HepG2 (cell line): Measurements from ENCODE around the gene GPT2. TPM values are rescaled to one million over a fixed set of nuclear protein-coding genes. Genes with fewer than 3 reads are reported as not detected.

ENCODE experiments used
- ATF4 ChIP-seq, 2 experiments: fragments of 450-650 bp in 1 of 2; sonication (generic) in 1 of 2; formaldehyde crosslinking; IDR thresholded peaks; 2 replicates each; pipeline versions ENCODE4 v1.5.0 to v1.8.0; 2020 to 2022; ENCODE audit warnings: mild to moderate bottlenecking in 1 of 2, missing genetic modification reagents in 1 of 2
- ATF7-NPFF ChIP-seq: sonication (generic); formaldehyde crosslinking; IDR thresholded peaks from 2 replicates; pipeline ENCODE4 v1.8.1; 2023; ENCODE audit warnings: mild to moderate bottlenecking, low read depth, missing genetic modification reagents, moderate library complexity
- ELF3 ChIP-seq: IDR thresholded peaks from 2 replicates; pipeline ENCODE4 v1.6.1; 2016; ENCODE audit warnings: missing genetic modification reagents, missing compliant biosample characterization
- FOXP1 ChIP-seq, 2 experiments: fragments of 450-650 bp in 1 of 2; IDR thresholded peaks; 2 replicates each; pipeline ENCODE4 v1.6.1; 2017 to 2018; ENCODE audit warnings: antibody characterized with exemption in 1 of 2
- GATAD2A ChIP-seq: IDR thresholded peaks from 2 replicates; pipeline ENCODE4 v1.6.1; 2016
- HNF4A ChIP-seq: sonication (generic); formaldehyde crosslinking; IDR thresholded peaks from 2 replicates; pipeline ENCODE4 v1.4.0; 2020; ENCODE audit warnings: missing genetic modification reagents
- MTA1 ChIP-seq: sonication (generic); formaldehyde crosslinking; IDR thresholded peaks from 2 replicates; pipeline ENCODE4 v1.4.0; 2020; ENCODE audit warnings: missing genetic modification reagents, mild to moderate bottlenecking, borderline replicate concordance
- PBX3 ChIP-seq: sonication (generic); formaldehyde crosslinking; IDR thresholded peaks from 2 replicates; pipeline ENCODE4 v1.8.1; 2023; ENCODE audit warnings: missing genetic modification reagents, inconsistent platforms, borderline replicate concordance
- PHF5A ChIP-seq: IDR thresholded peaks from one replicate; pipeline ENCODE4 v1.6.1; 2018; ENCODE audit warnings: low read depth, missing genetic modification reagents; ENCODE audit not compliant: unreplicated experiment
- PHF8 ChIP-seq: sonication (generic); formaldehyde crosslinking; IDR thresholded peaks from 2 replicates; pipeline ENCODE4 v1.5.0; 2020; ENCODE audit warnings: missing genetic modification reagents
- RFX3 ChIP-seq: IDR thresholded peaks from 2 replicates; pipeline ENCODE4 v1.6.1; 2016; ENCODE audit warnings: missing biosample characterization, missing genetic modification reagents
- SOX5 ChIP-seq: IDR thresholded peaks from 2 replicates; pipeline ENCODE4 v1.6.1; 2016; ENCODE audit warnings: borderline replicate concordance
- ZBTB25 ChIP-seq: IDR thresholded peaks from 2 replicates; pipeline ENCODE4 v1.6.1; 2018; ENCODE audit warnings: missing genetic modification reagents
- ZNF18 ChIP-seq: sonication (generic); formaldehyde crosslinking; IDR thresholded peaks from 2 replicates; pipeline ENCODE4 v1.8.0; 2022; ENCODE audit warnings: mild to moderate bottlenecking, missing genetic modification reagents; ENCODE audit not compliant: insufficient replicate concordance
- ZNF280B ChIP-seq: sonication (generic); formaldehyde crosslinking; IDR thresholded peaks from 2 replicates; pipeline ENCODE4 v1.5.0; 2020; ENCODE audit warnings: missing genetic modification reagents, mild to moderate bottlenecking, borderline replicate concordance
- ZNF3 ChIP-seq: IDR thresholded peaks from 2 replicates; pipeline ENCODE4 v1.7.0; 2017; ENCODE audit warnings: inconsistent platforms
- ZNF317 ChIP-seq: sonication (generic); formaldehyde crosslinking; IDR thresholded peaks from 2 replicates; pipeline ENCODE4 v1.5.0; 2020; ENCODE audit warnings: mild to moderate bottlenecking, missing genetic modification reagents
- ZNF441 ChIP-seq: sonication (generic); formaldehyde crosslinking; IDR thresholded peaks from 2 replicates; pipeline ENCODE4 v1.7.0; 2021; ENCODE audit warnings: missing genetic modification reagents, borderline replicate concordance
- ZNF770 ChIP-seq: sonication (generic); formaldehyde crosslinking; IDR thresholded peaks from 2 replicates; pipeline ENCODE4 v1.5.0; 2020; ENCODE audit warnings: mild to moderate bottlenecking, missing genetic modification reagents
- ZNF878 ChIP-seq: sonication (generic); formaldehyde crosslinking; IDR thresholded peaks from 2 replicates; pipeline ENCODE4 v1.8.1; 2023; ENCODE audit warnings: mild to moderate bottlenecking, missing genetic modification reagents, moderate library complexity
- polyA plus RNA-seq, 8 experiments: library from polyadenylated mRNA; depleted of rRNA in 3 of 8; stranded (reverse) in 7 of 8; unstranded in 1 of 8; fragments of >200 nt; fragmentation: Illumina TruSeq in 4 of 8; extraction: Trizol in 4 of 8; gene quantifications; 2 replicates each; pipeline versions ENCODE4 v1.2.1 to v1.2.3, GENCODE V29; 2011 to 2016; ENCODE audit warnings: low read depth in 4 of 8, missing spikeins in 1 of 8, mixed read lengths in 1 of 8; ENCODE audit not compliant: insufficient read depth in 1 of 8
- total RNA-seq, 5 experiments: library from RNA; depleted of rRNA; stranded (reverse); fragments of >200 nt; fragmentation: Illumina TruSeq; extraction: Trizol; gene quantifications; 2 replicates each; pipeline ENCODE4 v1.2.3, GENCODE V29; 2016; ENCODE audit warnings: low read depth in 1 of 5

Gene GPT2
- total and polyA plus RNA-seq, 2 of the 13 experiments (the other 11 are each of a cell fraction or from before 2014, with no cell fraction given): 138 to 267 TPM

- TF ChIP-seq ZBTB25 (peak; percentile 93), RFX3 (CRISPR knock-in tag) (no peak), ZNF441 (CRISPR knock-in tag) (peak; percentile 82), FOXP1 (IDR thresholded peaks at IDR 0.05) (peak; percentile 61), FOXP1 (CRISPR knock-in tag; IDR thresholded peaks at IDR 0.05) (peak; percentile 99), ELF3 (CRISPR knock-in tag) (peak; percentile 92), ZNF280B (CRISPR knock-in tag) (no peak), SOX5 (CRISPR knock-in tag) (peak; percentile 97), PHF5A (CRISPR knock-in tag) (peak; percentile 52), ZNF3 (CRISPR knock-in tag) (peak; percentile 68; the same call in 1 of the 2 replicates), ZNF770 (CRISPR knock-in tag) (no peak), PBX3 (CRISPR knock-in tag) (no peak), MTA1 (peak; percentile 75; the same call in 1 of the 2 replicates), HNF4A (CRISPR knock-in tag) (peak; percentile 98), GATAD2A (peak; percentile 100), PHF8 (0 out of 2 replicates have a peak, but pooled peaks have one; percentile 51), ATF4 (CRISPR knock-in tag; IDR thresholded peaks at IDR 0.05) (peak in 1 of 2 experiments; percentile 95; a peak in 2 of 4 replicates), ZNF18 (CRISPR knock-in tag) (peak; percentile 94), ATF7-NPFF (0 out of 2 replicates have a peak, but pooled peaks have one; percentile 31), ZNF878 (CRISPR knock-in tag) (peak; percentile 94), ZNF317 (CRISPR knock-in tag) (peak; percentile 55; the same call in 1 of the 2 replicates)
Observed at GRCh38 chr16:46882304-46882939, 1.7 kb upstream of the GPT2 start (continued).
